H1 (cell line): ENCODE results near the gene PANX1. TPM values are rescaled to one million over a fixed set of nuclear protein-coding genes. Genes with fewer than 3 reads are reported as not detected.

Experiments
- BACH1 ChIP-seq: IDR thresholded peaks from 2 replicates; pipeline ENCODE4 v1.6.1; 2012; ENCODE audit warnings: low read length, improper control_type of control experiment
- CHD1 ChIP-seq: IDR thresholded peaks from 2 replicates; pipeline ENCODE4 v1.6.1; 2012; ENCODE audit warnings: low read depth, low read length, improper control_type of control experiment
- JUND ChIP-seq: IDR thresholded peaks from 2 replicates; pipeline ENCODE4 v1.6.1; 2011; ENCODE audit warnings: mild to moderate bottlenecking, improper control_type of control experiment, low read length
- POLR2AphosphoS5 ChIP-seq: IDR thresholded peaks from 2 replicates; pipeline ENCODE4 v1.6.1; 2011; ENCODE audit warnings: low read depth, low read length
- RFX5 ChIP-seq: IDR thresholded peaks from 2 replicates; pipeline ENCODE4 v1.6.1; 2011; ENCODE audit warnings: low read depth, low read length, improper control_type of control experiment, borderline replicate concordance
- SUZ12 ChIP-seq: fragments of 200-600 bp; sonication (generic); IDR thresholded peaks from 2 replicates; pipeline ENCODE4 v1.6.1; 2012; ENCODE audit warnings: mild to moderate bottlenecking, inconsistent platforms, low read length, moderate library complexity, mixed read lengths
- TAF7 ChIP-seq: optimal IDR thresholded peaks from 2 replicates; pipeline ENCODE3; 2011; ENCODE audit warnings: low read depth, mild to moderate bottlenecking, inconsistent platforms, low read length, moderate library complexity, borderline replicate concordance
- TEAD4 ChIP-seq: IDR thresholded peaks from 2 replicates; pipeline ENCODE4 v1.6.1; 2012; ENCODE audit warnings: low read depth, low read length, inconsistent platforms, mixed read lengths
- polyA plus RNA-seq, 7 experiments: library from polyadenylated mRNA; depleted of rRNA in 3 of 7; stranded (reverse) in 5 of 7; unstranded in 2 of 7; fragments of >200 nt in 5 of 7; fragments of 200-250 nt in 2 of 7; gene quantifications; 1 replicate in 5 of 7; 2 replicates in 1 of 7; 4 replicates in 1 of 7; pipeline versions ENCODE4 v1.2.1 to v1.2.3, GENCODE V29; 2011 to 2013; ENCODE audit warnings: missing spikeins in 2 of 7, mixed read lengths in 2 of 7
- total RNA-seq: library from RNA; stranded (reverse); fragmentation: NEBNext Ultra II Directional; extraction: Animal tissue kit (Norgen Biotek cat#: 25700); gene quantifications from 2 replicates; pipeline ENCODE4 v1.2.1, GENCODE V29; 2021

PANX1 gene
- total and polyA plus RNA-seq, 2 of the 8 experiments (the other 6 are each of a cell fraction or from before 2014, with no cell fraction given) = 15.9 to 35.2 TPM

DNA sequence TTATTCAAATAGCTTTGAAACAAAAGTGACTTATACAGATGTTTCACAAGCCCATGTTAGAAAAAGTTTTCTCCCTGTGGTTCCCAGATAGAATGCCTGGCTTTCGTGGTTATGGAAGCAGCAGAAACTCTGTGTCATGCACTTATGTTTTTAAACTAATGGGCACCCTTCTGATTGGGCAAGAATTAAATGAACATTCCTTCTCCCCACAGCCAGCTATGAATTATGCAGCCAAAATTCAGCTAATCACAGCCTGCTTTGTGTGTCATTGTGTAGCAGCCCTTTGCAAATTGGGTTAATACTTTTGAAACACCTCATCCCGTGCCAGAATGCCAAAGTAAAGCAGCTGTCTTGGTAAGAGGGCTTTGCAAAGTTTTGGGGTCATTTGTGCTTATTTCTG lies 46.9 kb downstream of the PANX1 start (continued):
- TF ChIP-seq CHD1 (no peak), SUZ12 (no peak), TEAD4 (no peak), POLR2AphosphoS5 (no peak), RFX5 (no peak), BACH1 (no peak), JUND (no peak), TAF7 (no peak)
